ENCODE results near the gene POT1. TPM values are rescaled to one million over a fixed set of nuclear protein-coding genes. Genes with fewer than 3 reads are reported as not detected.

Gene POT1
- total and polyA plus RNA-seq, 2 of the 4 experiments (the other 2 are of a cell fraction): 12.7 to 28.5 TPM

DNA sequence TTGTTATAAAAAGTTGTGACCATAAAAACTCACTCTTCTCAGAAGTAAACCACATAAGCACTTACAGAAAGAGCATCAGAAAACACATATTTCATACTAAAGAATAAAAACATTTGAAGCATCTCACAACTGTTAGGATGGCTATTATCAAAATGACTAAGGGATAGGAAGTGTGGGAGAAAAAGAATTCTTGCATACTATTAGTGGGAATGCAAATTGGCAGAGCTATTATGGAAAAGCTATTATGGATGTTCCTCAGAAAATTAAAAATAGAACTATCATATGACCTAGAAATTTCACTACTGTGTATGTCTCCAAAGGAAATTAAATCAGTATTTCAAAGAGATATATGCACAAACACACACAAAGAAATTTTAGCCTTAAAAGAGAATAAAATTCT lies 25.2 kb upstream of the POT1 start:
- H4K20me1 ChIP-seq (ENCODE audit: insufficient read depth, low read length): no peaks in the 10 kb centered on the region
- H3K4ac ChIP-seq (ENCODE audit: low read depth, low read length): no peak overlapping the region
- in situ Hi-C loops (cut with MboI; ENCODE audit: low sequenced_read_pairs) (no loop called here), dilution Hi-C loops (cut with HindIII; ENCODE audit: low sequenced_read_pairs, unreplicated experiment) (no loop called here), intact Hi-C loops (cut with micrococcal nuclease) (no loop called here)
- no peak for DNase-seq
- H4K8ac ChIP-seq (ENCODE audit: low read depth in 2 of 2, low read length in 2 of 2): no peak overlapping the region
- no peak overlapping the region for H3K56ac ChIP-seq (ENCODE audit: extremely low read depth, insufficient read depth, low read length)
- H3K9ac ChIP-seq (ENCODE audit: low read depth, low read length): no peak overlapping the region
- H3K4me3 ChIP-seq (ENCODE audit: insufficient read depth, low read depth, low read length): no peak overlapping the region
- H3K9me3 ChIP-seq (ENCODE audit: control insufficient read depth, insufficient read depth, low read length): no peaks in the 10 kb centered on the region; the same call in 1 of the 2 replicates
- H3K36me3 ChIP-seq (ENCODE audit: control insufficient read depth, insufficient read depth, low read length): no peaks in the 10 kb centered on the region
- H4K5ac ChIP-seq (ENCODE audit: low read depth, low read length): no peak overlapping the region
- H4K91ac ChIP-seq (ENCODE audit: insufficient read depth, low read depth, low read length): no peak overlapping the region
- no peak overlapping the region for H2AK9ac ChIP-seq (replicated peaks; ENCODE audit: low read depth, low read length, poor library complexity)
- POLR2A ChIA-PET (ENCODE audit: unreplicated experiment): no interaction called here
- ATAC-seq (ENCODE audit: low read depth): no peak
- TF ChIP-seq RAD21 (IDR thresholded peaks at IDR 0.05; ENCODE audit: low read length): no peak
- no peak overlapping the region for H2BK20ac ChIP-seq (ENCODE audit: low read depth, low read length)
- H2AK5ac ChIP-seq (ENCODE audit: low read depth, low read length): no peak overlapping the region
- no peak overlapping the region for H3K14ac ChIP-seq (replicated peaks; ENCODE audit: low read depth, low read length)
- H2AFZ ChIP-seq (replicated peaks; ENCODE audit: low read length, poor library complexity): no peak overlapping the region
- H2BK15ac ChIP-seq (ENCODE audit: low read depth, low read length): no peak overlapping the region
- no peak overlapping the region for H3K27ac ChIP-seq (ENCODE audit: insufficient read depth, low read length)
- H3K9me1 ChIP-seq (ENCODE audit: insufficient read depth, low read length): no peaks in the 10 kb centered on the region
- no TSS peak for BruUV-seq (replicated peaks)
- H3K23ac ChIP-seq (ENCODE audit: low read depth, low read length): no peak overlapping the region
- no peak overlapping the region for H3K4me2 ChIP-seq (ENCODE audit: low read depth, low read length)
- no peaks in the 10 kb centered on the region for H3K4me1 ChIP-seq (ENCODE audit: control insufficient read depth, insufficient read depth, low read length)
- H2BK120ac ChIP-seq (ENCODE audit: low read depth, low read length): no peak overlapping the region
- H3K18ac ChIP-seq (ENCODE audit: low read depth, low read length): no peak overlapping the region
- H3K27me3 ChIP-seq (ENCODE audit: control insufficient read depth, insufficient read depth, low read length): no peaks in the 10 kb centered on the region
- CTCF ChIA-PET: interaction anchor here (0.6 kb wide), 1 partner anchor 15 kb away, joined by 3 read pairs; no protein-coding TSS in a partner anchor
- H3K79me1 ChIP-seq (ENCODE audit: low read depth in 1 of 2, low read length in 2 of 2): no peaks in the 10 kb centered on the region
- H2BK5ac ChIP-seq (ENCODE audit: low read depth, low read length, poor library complexity, severe bottlenecking): no peak overlapping the region

All from IMR-90 (cell line).